Measurements from ENCODE around the gene NLGN1.

GRCh38 chr3:173513123-173513522 is 115.6 kb downstream of the NLGN1 start:
- TF ChIP-seq CTCF (IDR thresholded peaks at IDR 0.05) (no peak), RFX5 (IDR thresholded peaks at IDR 0.05) (no peak), ELK1 (IDR thresholded peaks at IDR 0.05; ENCODE audit: low read depth, low read length) (no peak)
